Measurements from ENCODE around the gene SSBP2.

Gene SSBP2

GRCh38 chr5:81405126-81405891 lies 345.6 kb downstream of the SSBP2 start:
- Mint-ChIP-seq H3K4me3 (no peak overlapping the region), H3K4me1 (ENCODE audit: low read depth) (no peaks in the 10 kb centered on the region), H3K9me3 (no peaks in the 10 kb centered on the region), H3K27me3 (ENCODE audit: low read depth) (peaks cover 10% of the 10 kb centered on the region), H3K36me3 (ENCODE audit: low read depth) (peaks cover 2% of the 10 kb centered on the region), H3K27ac (no peak overlapping the region)

- peaks cover 11% of the 10 kb centered on the region for H3K27me3 Mint-ChIP-seq (ENCODE audit: low read depth)
- peaks cover 2% of the 10 kb centered on the region for H3K4me1 Mint-ChIP-seq (ENCODE audit: low read depth)
- no peak overlapping the region for H3K27ac Mint-ChIP-seq
- H3K36me3 Mint-ChIP-seq (ENCODE audit: low read depth) = no peaks in the 10 kb centered on the region
- no peak overlapping the region for H3K4me3 Mint-ChIP-seq
- H3K9me3 Mint-ChIP-seq = no peaks in the 10 kb centered on the region
Measured at GRCh38 chr5:81402192-81402930, 348.5 kb downstream of the SSBP2 start.

GRCh38 chr5:81401266-81401665 lies 349.6 kb downstream of the SSBP2 start:
- Mint-ChIP-seq H3K4me1 (ENCODE audit: low read depth) (peaks cover 2% of the 10 kb centered on the region), H3K9me3 (no peaks in the 10 kb centered on the region), H3K27ac (no peak overlapping the region), H3K36me3 (ENCODE audit: low read depth) (no peaks in the 10 kb centered on the region), H3K27me3 (ENCODE audit: low read depth) (peaks cover 19% of the 10 kb centered on the region), H3K4me3 (no peak overlapping the region)

- Mint-ChIP-seq H3K9me3 (peaks cover under 1% of the 10 kb centered on the region), H3K27me3 (ENCODE audit: low read depth) (peaks cover 26% of the 10 kb centered on the region), H3K4me1 (ENCODE audit: low read depth) (peaks cover 2% of the 10 kb centered on the region)
Measured at GRCh38 chr5:81400375-81400774, 350.5 kb downstream of the SSBP2 start.

GRCh38 chr5:81398741-81399140 lies 352.2 kb downstream of the SSBP2 start:
- Mint-ChIP-seq H3K4me1 (ENCODE audit: low read depth) (peaks cover 2% of the 10 kb centered on the region), H3K9me3 (peaks cover 5% of the 10 kb centered on the region), H3K4me3 (no peak overlapping the region), H3K36me3 (ENCODE audit: low read depth) (no peaks in the 10 kb centered on the region), H3K27ac (no peak overlapping the region), H3K27me3 (ENCODE audit: low read depth) (peaks cover 37% of the 10 kb centered on the region)

More at GRCh38 chr5:81400375-81400774, 350.5 kb downstream of the SSBP2 start:
- H3K27ac Mint-ChIP-seq = no peak overlapping the region
- no peaks in the 10 kb centered on the region for H3K36me3 Mint-ChIP-seq (ENCODE audit: low read depth)
- H3K4me3 Mint-ChIP-seq = no peak overlapping the region

GRCh38 chr5:81397176-81397575 lies 353.7 kb downstream of the SSBP2 start:
- Mint-ChIP-seq H3K9me3 (peaks cover 5% of the 10 kb centered on the region), H3K4me3 (no peak overlapping the region), H3K4me1 (ENCODE audit: low read depth) (peaks cover 2% of the 10 kb centered on the region), H3K27ac (no peak overlapping the region), H3K36me3 (ENCODE audit: low read depth) (no peaks in the 10 kb centered on the region), H3K27me3 (ENCODE audit: low read depth) (peaks cover 45% of the 10 kb centered on the region)

- no peak overlapping the region for H3K27ac Mint-ChIP-seq
- peaks cover 2% of the 10 kb centered on the region for H3K4me1 Mint-ChIP-seq (ENCODE audit: low read depth)
- no peak overlapping the region for H3K4me3 Mint-ChIP-seq
- peaks cover 5% of the 10 kb centered on the region for H3K9me3 Mint-ChIP-seq
- peaks cover 53% of the 10 kb centered on the region for H3K27me3 Mint-ChIP-seq (ENCODE audit: low read depth)
- H3K36me3 Mint-ChIP-seq (ENCODE audit: low read depth) = no peaks in the 10 kb centered on the region
Measured at GRCh38 chr5:81395262-81395661, 355.6 kb downstream of the SSBP2 start.

GRCh38 chr5:81393783-81394718 lies 356.8 kb downstream of the SSBP2 start, which contains the start of gene ACOT12:
Gene ACOT12 (minus strand): TSS chr5:81394134. CDS start chr5:81394114, 20 bp downstream.
- Mint-ChIP-seq H3K27ac (no peak within 1 kb of the TSS), H3K36me3 (ENCODE audit: low read depth) (no peaks in the 10 kb centered on the region), H3K4me3 (peak within 1 kb of the TSS; percentile 13), H3K9me3 (peaks cover 5% of the 10 kb centered on the region), H3K4me1 (ENCODE audit: low read depth) (peaks cover 2% of the 10 kb centered on the region), H3K27me3 (ENCODE audit: low read depth) (peaks cover 57% of the 10 kb centered on the region)

- Mint-ChIP-seq H3K27me3 (ENCODE audit: low read depth) (peaks cover 59% of the 10 kb centered on the region), H3K4me3 (peak overlapping the region; percentile 13), H3K36me3 (ENCODE audit: low read depth) (no peaks in the 10 kb centered on the region), H3K9me3 (peaks cover 5% of the 10 kb centered on the region), H3K4me1 (ENCODE audit: low read depth) (no peaks in the 10 kb centered on the region), H3K27ac (no peak overlapping the region)
Measured at GRCh38 chr5:81393430-81393782, 357.5 kb downstream of the SSBP2 start.

- no peak overlapping the region for H3K27ac Mint-ChIP-seq
- no peak overlapping the region for H3K4me3 Mint-ChIP-seq
- H3K4me1 Mint-ChIP-seq (ENCODE audit: low read depth) = no peaks in the 10 kb centered on the region
- H3K9me3 Mint-ChIP-seq = no peaks in the 10 kb centered on the region
- peaks cover 37% of the 10 kb centered on the region for H3K27me3 Mint-ChIP-seq (ENCODE audit: low read depth)
- H3K36me3 Mint-ChIP-seq (ENCODE audit: low read depth) = no peaks in the 10 kb centered on the region
Measured at GRCh38 chr5:81389025-81389424, 361.9 kb downstream of the SSBP2 start.

GRCh38 chr5:81388169-81388568 lies 362.7 kb downstream of the SSBP2 start:
- no peaks in the 10 kb centered on the region for H3K9me3 Mint-ChIP-seq
- H3K27me3 Mint-ChIP-seq (ENCODE audit: low read depth) = peaks cover 32% of the 10 kb centered on the region
- no peak overlapping the region for H3K4me3 Mint-ChIP-seq
- no peak overlapping the region for H3K27ac Mint-ChIP-seq
- no peaks in the 10 kb centered on the region for H3K4me1 Mint-ChIP-seq (ENCODE audit: low read depth)
- H3K36me3 Mint-ChIP-seq (ENCODE audit: low read depth) = no peaks in the 10 kb centered on the region

- no peak overlapping the region for H3K27ac Mint-ChIP-seq
- no peaks in the 10 kb centered on the region for H3K4me1 Mint-ChIP-seq (ENCODE audit: low read depth)
- H3K36me3 Mint-ChIP-seq (ENCODE audit: low read depth) = no peaks in the 10 kb centered on the region
- H3K9me3 Mint-ChIP-seq = no peaks in the 10 kb centered on the region
- H3K27me3 Mint-ChIP-seq (ENCODE audit: low read depth) = peaks cover 6% of the 10 kb centered on the region
- H3K4me3 Mint-ChIP-seq = no peak overlapping the region
Measured at GRCh38 chr5:81383867-81384266, 367.0 kb downstream of the SSBP2 start.

GRCh38 chr5:81371354-81371876 lies 379.5 kb downstream of the SSBP2 start:
- Mint-ChIP-seq H3K4me1 (ENCODE audit: low read depth) (peaks cover 2% of the 10 kb centered on the region), H3K36me3 (ENCODE audit: low read depth) (no peaks in the 10 kb centered on the region), H3K9me3 (no peaks in the 10 kb centered on the region), H3K27me3 (ENCODE audit: low read depth) (peaks cover 22% of the 10 kb centered on the region), H3K4me3 (no peak overlapping the region), H3K27ac (no peak overlapping the region)

GRCh38 chr5:81370912-81371311 lies 380.0 kb downstream of the SSBP2 start:
- no peak overlapping the region for H3K27ac Mint-ChIP-seq
- H3K4me3 Mint-ChIP-seq = no peak overlapping the region
- H3K36me3 Mint-ChIP-seq (ENCODE audit: low read depth) = no peaks in the 10 kb centered on the region
- peaks cover 2% of the 10 kb centered on the region for H3K4me1 Mint-ChIP-seq (ENCODE audit: low read depth)
- H3K9me3 Mint-ChIP-seq = no peaks in the 10 kb centered on the region
- H3K27me3 Mint-ChIP-seq (ENCODE audit: low read depth) = peaks cover 17% of the 10 kb centered on the region
